CD4-positive, alpha-beta T cell treated with Interleukin-15 for 1 hour (primary cell): Measurements from ENCODE around the gene SMYD3.

Experiments
- DNase-seq: peaks from one replicate; pipeline ENCODE4 v3.0.0-alpha.2; 2020

Gene SMYD3

DNA sequence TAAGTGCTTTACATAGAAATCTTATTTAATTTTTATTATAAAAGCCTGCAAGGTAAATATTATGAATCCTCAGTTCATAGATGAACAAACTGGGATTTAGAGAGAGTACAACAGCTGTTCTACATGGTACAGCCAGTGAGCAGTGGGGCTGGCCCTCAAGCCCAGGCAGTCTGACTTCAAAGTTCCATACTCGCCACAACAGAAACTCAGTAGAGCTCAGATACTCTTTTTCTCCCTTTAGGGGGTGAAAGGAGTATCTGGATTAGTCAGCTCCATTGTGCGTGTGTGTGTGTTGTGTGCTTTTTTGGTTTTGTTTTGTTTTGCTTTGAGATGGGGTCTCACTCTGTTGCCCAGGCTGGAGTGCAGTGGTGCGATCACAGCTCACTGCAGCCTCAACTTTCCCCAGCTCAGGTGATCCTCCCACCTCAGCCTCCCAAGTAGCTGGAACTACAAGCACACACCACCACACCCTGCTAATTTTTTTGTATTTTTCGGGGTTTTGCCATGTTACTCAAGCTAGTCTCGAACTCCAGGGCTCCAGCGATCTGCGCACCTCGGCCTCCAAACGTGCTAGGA lies 378.5 kb downstream of the SMYD3 start:
- DNase-seq, result no peak

DNA sequence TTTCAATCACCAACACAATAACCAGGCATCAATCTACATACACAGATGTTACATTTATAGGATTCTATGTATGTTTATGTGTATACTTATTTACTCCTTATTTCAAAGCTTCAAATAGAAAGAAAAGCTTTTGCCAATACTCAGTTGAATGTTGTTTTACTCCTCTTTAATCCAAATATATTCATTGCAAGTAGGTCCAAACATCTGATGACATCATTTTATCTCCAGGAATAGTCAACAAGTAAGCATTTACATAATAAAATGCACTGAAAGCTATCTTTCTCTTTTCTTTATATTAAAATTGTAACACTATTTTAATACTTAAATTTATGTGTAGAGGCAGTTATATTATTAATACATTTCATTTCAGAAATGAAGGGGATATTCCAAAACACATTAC lies 380.5 kb downstream of the SMYD3 start:
- no peak for DNase-seq

DNA sequence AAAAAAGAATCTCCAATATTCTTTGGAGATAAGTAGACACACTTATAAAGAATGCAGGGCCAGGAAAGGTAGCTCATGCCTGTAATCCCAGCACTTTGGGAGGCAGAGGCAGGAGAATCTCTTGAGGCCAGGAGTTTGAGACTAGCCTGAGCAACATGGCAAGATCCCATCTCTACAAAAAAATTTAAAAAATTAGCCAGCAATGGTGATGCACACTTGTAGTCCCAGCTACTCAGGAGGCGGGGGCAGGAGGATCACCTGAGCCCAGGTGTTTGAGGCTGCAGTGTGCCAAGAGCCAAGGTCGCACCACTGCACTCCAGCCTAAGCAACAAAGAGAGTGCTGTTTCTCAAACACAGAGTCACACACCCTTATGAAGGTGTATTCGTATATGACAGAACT lies 385.0 kb downstream of the SMYD3 start:
- no peak for DNase-seq

DNA sequence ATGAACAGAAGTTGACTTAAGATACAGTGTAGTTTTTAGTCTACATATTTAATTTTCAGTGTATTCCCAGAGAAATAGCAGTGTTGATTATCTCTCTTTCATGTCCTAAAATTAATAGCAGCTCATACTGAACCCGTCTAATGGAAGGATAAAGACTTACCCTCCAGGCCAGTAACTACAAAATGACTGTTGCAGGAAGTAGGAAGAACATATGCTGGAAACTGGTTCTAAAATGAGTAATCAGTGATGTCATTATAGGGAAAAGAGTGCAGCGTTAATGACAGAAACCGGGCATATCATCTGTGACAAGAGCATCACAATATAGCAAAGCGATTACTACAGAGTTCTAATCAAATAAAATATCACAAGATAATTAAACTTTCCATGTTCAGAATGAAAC lies 385.5 kb downstream of the SMYD3 start:
- no peak for DNase-seq

DNA sequence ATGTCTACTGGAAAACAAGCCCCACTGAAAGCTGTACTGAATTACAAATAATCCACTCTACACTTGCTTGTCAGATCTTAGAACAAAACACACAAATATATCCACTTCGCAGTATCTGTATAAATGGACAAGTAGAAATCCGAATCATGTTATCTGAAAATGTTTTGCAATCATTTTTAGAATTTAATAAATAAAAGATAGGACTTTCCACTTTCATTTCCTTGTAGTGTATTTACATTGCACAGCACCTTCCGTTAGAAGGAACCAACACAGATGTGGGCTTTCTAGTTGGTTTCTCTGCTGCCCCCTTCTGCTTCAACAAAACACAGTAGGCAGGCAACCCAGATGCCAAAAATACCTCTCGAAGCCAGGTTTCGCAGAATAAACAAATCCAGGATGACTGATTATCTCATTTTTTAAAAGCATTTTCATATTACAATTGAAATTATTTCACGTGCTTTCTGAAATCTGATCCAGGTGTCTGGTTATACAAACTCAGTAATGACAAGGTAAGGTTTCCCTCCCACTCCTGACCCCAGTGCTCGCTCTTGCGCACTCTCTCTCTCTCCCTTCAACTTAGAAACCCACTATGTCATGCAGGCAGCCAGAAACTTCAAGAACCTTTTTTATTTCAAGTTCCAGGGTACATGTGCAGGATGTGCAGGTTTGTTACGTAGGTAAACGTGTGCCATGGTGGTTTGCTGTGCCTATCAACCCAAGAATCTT lies 389.9 kb downstream of the SMYD3 start:
- peak; percentile 58 for DNase-seq

DNA sequence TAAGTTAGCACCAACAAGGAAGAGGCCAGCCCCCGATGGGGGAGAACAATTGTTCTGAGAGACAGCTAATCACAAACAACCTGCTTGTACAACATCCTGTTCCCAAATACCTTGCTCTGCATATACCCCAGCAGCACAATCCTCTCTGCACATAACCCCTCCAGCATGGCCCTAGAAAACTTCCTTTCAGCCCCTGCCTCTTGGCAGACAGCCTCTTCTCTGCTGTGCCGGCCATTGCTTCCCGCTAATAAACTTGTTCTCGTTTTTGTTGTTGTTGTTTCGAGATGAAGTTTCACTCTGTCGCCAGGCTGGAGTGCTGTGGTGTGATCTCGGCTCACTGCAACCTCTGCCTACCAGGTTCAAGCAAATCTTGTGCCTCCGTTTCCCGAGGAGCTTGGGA lies 392.7 kb downstream of the SMYD3 start:
- DNase-seq, result no peak

DNA sequence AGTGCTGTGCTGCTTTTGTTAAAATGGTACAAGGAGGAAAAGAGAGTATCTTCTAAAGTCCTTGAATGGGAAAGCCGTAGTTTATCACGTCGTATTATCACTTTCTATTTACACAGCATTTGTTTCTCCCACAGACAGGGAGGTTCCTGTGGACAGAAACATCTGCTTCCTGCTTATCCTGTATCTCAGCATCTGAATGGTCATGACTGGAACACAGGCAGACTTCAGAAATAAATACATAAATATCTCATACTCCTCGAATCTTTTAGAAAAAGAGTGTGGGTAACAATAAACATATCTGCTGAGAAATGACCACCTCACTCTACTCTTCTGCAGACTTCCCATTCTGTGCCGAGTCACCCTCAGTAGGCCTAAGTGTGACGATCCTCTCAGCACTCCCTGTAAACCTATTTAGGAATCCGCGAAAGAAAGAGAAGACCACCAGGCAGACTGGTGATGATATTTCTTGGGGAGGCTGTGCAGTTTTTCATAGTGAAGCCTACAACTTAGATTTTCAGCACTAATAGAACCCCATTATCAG lies 393.5 kb downstream of the SMYD3 start:
- no peak for DNase-seq

DNA sequence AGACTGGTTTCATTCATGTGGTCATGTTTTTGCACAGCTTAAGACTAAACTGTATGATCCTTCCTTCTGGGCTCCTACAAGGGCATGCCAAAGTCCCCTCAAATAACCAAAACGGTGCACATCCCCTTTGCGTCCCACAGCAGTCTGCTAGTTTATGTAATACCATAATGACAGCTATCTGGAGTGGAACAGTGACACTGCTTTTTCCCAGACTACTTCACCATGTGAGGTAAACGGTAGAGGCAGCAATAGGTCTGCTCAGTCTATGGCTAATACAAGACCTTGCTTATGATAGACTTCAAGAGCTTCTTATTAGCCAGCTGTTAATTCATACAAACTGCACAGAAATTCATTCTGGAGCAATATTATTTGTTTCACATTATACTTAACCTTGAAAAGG lies 395.5 kb downstream of the SMYD3 start:
- no peak for DNase-seq

DNA sequence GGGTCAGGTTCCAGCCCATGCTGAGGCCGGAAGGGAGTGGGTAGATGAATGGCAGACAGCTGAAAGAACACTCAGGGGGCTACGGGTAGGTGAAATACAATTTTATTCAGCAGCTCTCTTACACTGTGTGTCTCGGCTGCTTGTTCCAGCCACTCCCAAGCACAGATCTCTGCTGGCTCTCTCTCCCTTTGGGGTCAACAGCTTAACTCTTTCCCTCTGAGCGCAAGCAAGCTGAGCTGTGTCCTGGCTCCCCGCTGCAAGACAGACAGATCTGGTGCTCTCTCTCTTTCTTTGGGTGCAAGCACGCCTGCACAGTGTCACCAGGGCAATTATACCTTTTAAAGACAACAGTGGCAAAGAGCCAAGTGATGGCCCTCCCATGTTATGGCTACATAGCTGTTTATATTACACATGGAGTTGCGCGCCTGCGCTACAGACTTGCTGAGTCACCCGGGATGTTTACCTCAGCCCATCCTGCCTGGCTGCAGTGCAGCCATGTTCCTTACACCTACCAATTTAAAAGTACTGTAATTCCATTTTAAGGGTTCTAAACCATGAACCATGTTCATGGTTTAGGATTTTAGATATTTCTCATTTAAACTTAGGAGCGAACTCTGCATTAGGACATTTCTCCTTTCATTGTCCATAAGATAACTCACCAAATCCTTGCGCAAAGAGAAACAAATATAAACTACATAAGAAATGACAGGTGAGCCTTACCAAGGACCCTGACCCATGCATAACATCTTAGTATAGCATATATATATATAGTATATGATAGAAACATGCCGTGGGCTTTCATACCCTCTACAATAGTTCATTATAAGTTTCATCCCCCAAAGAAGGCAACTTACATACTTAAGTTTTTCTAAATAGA lies 396.5 kb downstream of the SMYD3 start:
- DNase-seq, result no peak

DNA sequence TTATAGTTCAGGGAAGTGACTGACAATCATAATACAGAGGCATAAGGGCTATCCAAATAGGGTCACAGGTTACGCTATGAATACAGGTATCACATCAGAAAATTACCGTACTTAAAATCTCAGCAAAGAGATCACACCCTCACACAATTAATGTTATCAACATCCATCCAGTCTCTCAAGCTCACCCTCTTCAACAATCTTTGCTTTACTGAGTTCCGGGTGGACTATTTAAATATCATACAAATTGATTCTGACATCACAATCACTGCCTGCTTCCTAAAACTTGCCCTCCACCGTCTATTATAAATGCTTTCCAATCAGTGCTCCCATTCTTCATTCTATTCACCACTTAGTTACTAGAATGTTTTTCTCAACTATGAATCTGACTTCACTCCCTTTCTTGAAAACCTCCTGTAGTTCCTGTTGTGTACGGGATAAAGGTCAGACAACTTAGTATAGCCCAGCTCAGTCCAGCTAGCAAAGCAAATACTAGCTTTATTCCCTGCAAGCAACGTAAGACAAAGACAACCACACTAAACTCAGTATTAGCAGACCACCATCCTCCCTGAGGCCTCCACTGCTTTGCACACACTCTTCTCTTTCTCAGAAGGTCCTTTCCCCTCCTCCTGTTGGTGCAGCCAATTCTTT lies 398.7 kb downstream of the SMYD3 start:
- DNase-seq, result no peak

DNA sequence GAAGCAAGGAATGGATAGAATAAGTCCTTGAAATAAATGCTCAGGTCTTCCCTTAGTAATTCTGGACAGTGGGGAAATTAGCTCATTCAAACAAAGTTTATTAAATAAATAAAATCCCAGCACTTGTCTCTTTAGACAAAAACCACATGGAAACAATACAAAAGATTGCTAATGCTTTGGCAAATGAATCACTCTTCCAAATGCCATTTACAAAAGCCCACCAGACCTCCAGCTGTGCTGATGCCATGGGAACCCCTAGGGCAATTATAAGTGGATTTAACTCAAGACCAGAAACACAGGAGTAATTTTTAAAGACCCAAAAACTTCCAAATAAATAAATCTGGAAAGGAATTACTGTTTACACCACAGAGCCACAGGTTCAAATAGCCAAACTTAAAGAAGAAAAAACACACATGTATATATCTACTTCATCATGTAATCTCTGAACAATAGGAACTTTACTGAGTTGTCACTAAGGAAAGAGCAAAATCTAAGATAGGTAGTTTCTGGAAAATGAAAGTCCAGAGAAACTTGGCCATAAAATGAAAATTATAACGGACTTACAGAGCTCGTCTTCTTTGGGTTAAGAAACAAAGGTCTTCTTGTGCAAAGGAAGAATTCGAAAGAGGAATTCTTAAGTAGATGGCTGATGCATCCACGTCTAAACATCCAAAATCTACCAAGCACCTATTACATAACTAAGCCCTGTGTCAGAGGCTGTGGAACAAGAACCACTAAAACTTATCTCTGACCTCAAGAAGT lies 399.4 kb downstream of the SMYD3 start:
- DNase-seq, result no peak

DNA sequence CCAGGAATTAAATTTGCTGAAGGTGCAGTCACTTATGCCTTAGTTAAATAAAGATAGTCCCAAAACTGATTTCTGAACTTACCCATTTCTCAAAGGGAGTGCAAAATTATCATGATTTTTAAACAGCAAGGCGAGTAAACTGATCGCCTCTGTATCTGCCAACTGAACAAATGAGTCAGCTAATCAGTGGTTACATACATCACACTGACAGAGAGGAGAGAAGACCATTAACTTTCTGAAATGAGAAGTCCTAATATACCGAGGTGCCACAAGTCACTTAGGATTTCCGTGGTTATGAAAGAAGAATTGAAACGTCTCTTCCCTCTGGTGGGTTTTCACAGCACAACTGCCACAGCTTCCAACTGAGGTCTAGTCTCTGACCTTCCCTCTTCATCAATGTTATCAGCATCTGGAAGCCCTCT lies 400.7 kb downstream of the SMYD3 start:
- DNase-seq, result no peak

DNA sequence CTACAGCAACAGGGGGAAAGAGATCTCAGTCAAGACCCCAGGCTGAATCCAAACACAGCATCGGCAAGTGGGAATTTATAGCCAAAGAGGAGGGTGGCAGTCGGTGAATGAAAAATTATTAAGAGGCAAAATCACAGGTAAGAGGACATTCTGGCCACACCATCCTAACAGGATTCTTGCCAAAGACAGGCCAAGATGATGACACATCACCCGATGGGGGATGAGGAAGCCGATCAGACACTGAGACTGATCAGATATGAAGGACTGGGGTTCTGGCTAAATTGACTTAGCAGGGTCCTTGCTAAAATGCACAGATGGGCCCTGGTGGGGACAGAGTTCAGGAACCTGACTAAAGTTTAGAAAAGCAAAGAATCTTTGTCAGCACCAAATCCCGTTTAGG lies 402.2 kb downstream of the SMYD3 start:
- no peak for DNase-seq

DNA sequence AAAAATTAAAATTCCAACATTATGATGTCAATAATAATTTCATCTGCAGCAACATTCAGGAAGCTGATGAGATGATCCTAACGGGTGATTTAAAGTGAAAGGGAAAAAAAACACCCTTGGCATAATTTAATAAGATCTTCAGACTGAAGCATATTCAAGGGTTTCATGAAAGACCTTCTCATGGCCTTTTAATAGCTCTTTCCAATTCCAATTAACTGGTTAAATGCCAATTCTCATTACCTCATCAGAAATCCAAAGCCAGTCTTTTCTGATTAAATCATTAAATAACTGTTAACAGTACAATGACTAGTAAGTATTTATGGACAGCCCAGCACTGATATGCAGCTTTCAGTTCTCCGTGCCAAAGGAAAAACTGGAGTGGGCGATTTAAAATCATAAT lies 407.5 kb downstream of the SMYD3 start:
- DNase-seq, result no peak

DNA sequence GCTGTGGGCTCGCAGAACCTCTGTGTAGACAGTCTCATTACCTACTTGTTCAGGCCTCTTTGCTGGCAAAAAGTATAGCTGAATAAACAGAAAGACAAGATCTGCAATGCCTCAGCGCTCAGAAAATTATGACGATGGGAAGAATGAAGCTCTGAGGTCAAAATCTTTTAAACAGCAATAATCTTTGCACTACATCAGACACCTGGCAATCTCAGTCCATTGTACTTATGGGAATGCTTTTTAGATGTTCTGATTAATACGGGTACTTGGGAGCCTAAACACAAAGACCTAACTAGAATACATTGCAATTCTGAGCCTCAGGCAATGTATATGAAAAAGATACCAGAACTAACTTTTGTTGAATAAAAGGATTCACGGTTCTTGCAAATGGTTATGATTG lies 410.7 kb downstream of the SMYD3 start:
- no peak for DNase-seq

DNA sequence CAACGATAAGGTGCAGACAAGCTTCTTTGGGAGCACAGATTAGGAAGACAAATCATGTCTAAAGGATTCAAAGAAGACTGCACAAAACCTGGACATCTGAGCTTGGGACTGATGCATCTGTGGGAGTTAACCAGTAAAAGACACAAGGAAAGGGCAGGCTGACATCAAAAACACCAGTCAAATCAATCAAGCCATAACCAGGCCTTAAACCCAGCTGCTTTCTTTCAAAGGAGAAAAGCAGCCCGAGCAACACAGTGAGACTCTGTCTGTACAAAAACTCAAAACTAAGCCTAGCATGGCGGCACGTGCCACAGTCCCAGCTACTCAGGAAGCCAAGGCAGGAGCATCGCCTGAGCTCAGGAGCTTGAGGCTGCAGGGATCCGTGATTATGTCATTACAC lies 411.6 kb downstream of the SMYD3 start:
- no peak for DNase-seq

DNA sequence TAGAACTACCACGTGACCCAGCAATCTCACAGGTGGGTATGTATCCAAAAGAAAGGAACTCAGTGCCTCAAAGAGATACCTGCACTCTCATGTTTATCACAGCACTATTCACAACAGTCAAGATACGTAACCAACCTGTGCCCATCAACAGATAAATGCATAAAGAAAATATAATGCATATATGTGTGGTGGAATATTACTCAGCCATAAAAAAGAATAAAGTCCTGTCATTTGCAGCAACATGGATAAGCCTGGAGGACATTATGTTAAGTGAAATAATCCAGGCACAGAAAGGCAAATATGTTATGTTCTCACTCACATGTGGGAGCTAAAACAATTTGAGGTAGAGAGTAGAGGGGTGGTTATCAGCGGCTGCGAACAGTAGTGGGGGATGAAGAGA lies 413.8 kb downstream of the SMYD3 start:
- no peak for DNase-seq

DNA sequence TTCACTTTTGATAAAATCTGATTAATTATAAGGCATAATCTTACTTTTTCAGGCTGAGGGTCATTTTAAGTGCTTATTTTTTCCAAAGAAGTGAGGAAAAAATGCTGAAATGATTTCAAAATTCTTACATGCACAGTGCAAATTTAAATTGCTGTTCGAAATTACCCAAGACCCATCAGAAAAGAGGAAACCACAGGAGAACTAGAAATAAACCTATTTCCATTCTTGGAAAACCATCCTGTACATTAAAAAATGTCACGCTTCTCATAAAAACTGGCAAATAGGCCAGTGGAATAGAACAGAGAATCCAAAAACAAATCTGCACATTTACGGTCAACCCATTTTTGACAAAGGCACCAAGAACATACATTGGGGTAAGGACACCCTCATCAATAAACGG lies 414.9 kb downstream of the SMYD3 start:
- no peak for DNase-seq

DNA sequence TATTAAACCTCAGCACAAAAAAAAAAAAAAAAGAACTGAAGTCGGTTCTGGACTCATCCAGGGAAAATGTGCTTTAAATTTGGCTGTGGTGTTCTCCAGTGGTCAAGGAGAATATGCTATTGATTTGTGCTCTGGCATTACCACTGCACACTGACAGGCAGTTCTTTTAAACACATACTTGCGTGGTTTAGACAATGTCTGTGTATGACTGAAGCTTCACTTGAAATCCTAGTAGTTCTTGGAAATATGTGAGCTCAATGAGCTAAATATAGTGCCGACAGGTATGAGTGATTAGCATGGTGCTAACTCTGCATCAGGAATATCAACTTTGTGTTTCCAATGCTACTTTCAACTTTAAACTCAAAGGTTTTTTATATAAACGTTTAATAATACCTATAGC lies 415.6 kb downstream of the SMYD3 start:
- DNase-seq, result no peak

DNA sequence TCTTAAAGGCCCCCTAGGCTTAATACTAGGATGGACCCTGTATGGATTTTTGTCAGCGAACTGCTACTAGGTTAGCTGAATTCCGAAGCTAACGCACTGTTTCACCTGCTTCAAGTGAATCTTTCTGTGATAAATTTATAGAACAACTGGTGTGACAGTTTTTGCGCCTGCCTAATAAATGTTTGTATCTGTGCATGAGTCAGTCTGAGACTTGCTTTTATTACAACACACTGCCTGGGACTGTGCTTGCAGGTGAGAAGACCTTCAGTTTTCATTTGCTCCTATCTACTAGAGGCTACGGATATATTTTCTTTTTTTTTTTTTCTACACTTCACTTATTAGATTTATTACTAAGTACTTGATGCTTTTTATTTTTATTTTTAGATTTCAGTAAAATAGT lies 420.9 kb downstream of the SMYD3 start:
- DNase-seq, result no peak

DNA sequence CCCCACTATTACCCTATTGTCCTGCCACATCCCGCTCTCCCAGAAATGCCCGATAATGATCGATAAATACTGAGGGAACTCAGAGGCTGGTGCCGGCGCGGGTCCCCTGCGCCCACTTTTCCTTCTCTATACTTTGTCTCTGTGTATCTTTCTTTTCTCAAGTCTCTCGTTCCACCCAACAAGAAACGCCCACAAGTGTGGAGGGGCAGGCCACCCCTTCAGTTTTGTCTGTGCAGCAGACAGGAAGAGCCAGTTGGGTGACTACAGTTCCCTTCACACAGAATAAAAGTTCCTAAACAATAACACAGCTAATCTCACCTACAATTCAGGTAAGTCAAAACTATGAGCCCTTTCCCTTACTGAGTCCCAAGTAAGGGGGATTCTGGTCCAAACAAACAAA lies 423.7 kb downstream of the SMYD3 start:
- no peak for DNase-seq

DNA sequence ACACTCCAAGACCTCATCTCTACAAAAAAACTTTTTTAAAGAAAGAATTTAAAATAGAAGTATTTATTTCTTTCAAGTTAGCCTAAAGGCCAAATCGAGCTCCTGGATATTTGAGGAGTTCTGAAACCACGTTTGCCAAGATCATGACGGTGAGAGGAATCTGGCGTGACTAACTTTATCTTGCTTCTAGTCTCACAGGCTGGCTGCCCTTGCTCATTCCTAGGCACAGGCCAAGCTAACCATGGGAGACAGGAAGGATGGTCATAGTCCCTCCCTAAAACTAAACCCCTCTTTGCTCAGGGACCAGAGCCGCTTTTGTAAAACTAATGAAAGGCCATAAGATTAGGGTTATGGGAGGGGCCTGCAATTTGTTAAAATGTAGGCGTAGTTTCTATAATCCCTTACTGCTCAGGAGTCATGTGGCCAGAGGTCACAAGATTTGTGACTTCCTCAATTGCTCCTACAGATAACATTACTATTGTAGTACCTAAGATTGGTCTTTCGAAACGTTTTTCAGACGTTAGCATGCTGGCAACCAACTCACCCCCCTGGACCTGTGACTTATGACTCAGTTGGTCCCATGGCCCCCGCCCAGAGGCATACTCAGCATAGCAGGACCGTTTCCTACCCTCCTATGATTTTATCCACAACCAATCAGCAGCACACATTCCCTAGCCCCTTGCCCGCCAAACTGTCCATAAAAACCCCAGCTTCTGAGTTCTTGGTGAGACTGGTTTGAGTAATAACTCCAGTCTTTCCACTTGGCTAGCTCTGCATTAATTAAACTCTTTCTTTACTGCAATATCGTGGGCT lies 425.0 kb downstream of the SMYD3 start:
- DNase-seq, result no peak
